ENCODE data around the gene DYRK1A. TPM values are rescaled to one million over a fixed set of nuclear protein-coding genes. Genes with fewer than 3 reads are reported as not detected.

Gene DYRK1A
- total and polyA plus RNA-seq, 2 of the 13 experiments (the other 11 are each of a cell fraction or from before 2014, with no cell fraction given): 24.6 to 34.2 TPM

GRCh38 chr21:37529649-37530048 is 163.1 kb downstream of the DYRK1A start (continued):
- TF ChIP-seq ZNF407 (CRISPR knock-in tag; IDR thresholded peaks at IDR 0.05; ENCODE audit: not compliant biosample characterization): no peak
- TF ChIP-seq JUNB (CRISPR knock-in tag; IDR thresholded peaks at IDR 0.05; ENCODE audit: borderline replicate concordance): no peak
- TF ChIP-seq, protein P1, sequence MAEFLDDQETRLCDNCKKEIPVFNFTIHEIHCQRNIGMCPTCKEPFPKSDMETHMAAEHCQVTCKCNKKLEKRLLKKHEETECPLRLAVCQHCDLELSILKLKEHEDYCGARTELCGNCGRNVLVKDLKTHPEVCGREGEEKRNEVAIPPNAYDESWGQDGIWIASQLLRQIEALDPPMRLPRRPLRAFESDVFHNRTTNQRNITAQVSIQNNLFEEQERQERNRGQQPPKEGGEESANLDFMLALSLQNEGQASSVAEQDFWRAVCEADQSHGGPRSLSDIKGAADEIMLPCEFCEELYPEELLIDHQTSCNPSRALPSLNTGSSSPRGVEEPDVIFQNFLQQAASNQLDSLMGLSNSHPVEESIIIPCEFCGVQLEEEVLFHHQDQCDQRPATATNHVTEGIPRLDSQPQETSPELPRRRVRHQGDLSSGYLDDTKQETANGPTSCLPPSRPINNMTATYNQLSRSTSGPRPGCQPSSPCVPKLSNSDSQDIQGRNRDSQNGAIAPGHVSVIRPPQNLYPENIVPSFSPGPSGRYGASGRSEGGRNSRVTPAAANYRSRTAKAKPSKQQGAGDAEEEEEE (CRISPR knock-in tag; IDR thresholded peaks at IDR 0.05; ENCODE audit: borderline replicate concordance): no peak
